GM21423 (cell line): ENCODE measurements around the gene OR13C5.

Experiments used
- ATAC-seq: cut with Tn5 transposase; IDR thresholded peaks from one replicate; pipeline ENCODE4 v1.9.1; 2021; ENCODE audit warnings: mild to moderate bottlenecking, moderate library complexity; ENCODE audit not compliant: unreplicated experiment

OR13C5 gene

GRCh38 chr9:104555521-104555920, 43.7 kb downstream of the OR13C5 start:
- no peak for ATAC-seq

DNA sequence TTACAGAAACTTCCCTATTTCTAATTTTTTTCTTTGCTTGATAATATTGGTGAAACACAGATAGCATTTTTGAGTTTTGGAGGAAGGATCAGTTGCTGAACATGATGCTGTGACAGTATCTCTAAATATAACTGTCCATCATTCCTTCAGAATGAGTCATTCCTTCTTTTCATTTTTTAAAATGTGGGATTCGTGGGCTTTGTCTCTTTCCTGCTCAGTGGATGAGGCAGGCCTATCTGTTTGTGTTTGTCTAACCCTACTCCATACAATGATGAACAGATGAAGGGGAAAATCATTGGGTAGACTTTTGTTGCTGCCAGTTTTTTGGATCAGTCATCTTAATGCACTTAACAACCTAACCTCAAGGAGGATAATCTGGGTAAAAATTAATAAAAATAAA, 46.0 kb downstream of the OR13C5 start:
- ATAC-seq, result no peak
